ENCODE measurements around the gene RBM25. TPM values are rescaled to one million over a fixed set of nuclear protein-coding genes. Genes with fewer than 3 reads are reported as not detected.

RBM25 gene
- total RNA-seq, 2 experiments from 2014 or later, result 157 to 161 TPM

- intact Hi-C loops (cut with DNase I, micrococcal nuclease), result no loop called here
- H3K27me3 Mint-ChIP-seq, result no peaks in the 10 kb centered on the region
- CTCF ChIA-PET, result no interaction called here
- TF ChIP-seq CTCF (IDR thresholded peaks at IDR 0.05), result no peak
- Histone ChIP-seq H3K36me3 (ENCODE audit: insufficient read depth, low read length) (no peaks in the 10 kb centered on the region), H3K27ac (ENCODE audit: low read depth in 1 of 2, low read length in 2 of 2) (no peak overlapping the region), H3K9me3 (ENCODE audit: control insufficient read depth in 1 of 2, insufficient read depth in 1 of 2, low read length in 2 of 2) (no peaks in the 10 kb centered on the region), H3K27me3 (ENCODE audit: control insufficient read depth in 1 of 2, insufficient read depth in 2 of 2, low read length in 2 of 2) (no peaks in the 10 kb centered on the region), H3K4me1 (ENCODE audit: insufficient read depth, low read length) (no peaks in the 10 kb centered on the region), H3K4me3 (ENCODE audit: low read length) (no peak overlapping the region)
- no peaks in the 10 kb centered on the region for H3K4me1 Mint-ChIP-seq (ENCODE audit: low read depth)
- H3K27ac Mint-ChIP-seq, result no peak overlapping the region
- POLR2A ChIA-PET, result interaction anchor here (3.8 kb wide), 1 partner anchor 11 kb away, joined by 16 read pairs; the partner anchor contains the start of gene RBM25
- H3K36me3 Mint-ChIP-seq (ENCODE audit: low read depth), result no peaks in the 10 kb centered on the region
- no peaks in the 10 kb centered on the region for H3K9me3 Mint-ChIP-seq
- H3K4me3 Mint-ChIP-seq, result no peak overlapping the region
- ATAC-seq (ENCODE audit: poor library complexity) (no peak), DNase-seq (no peak)
Observed at GRCh38 chr14:73047808-73048207, 10.5 kb upstream of the RBM25 start.

- TF ChIP-seq CTCF (IDR thresholded peaks at IDR 0.05), result no peak
Observed at GRCh38 chr14:73049428-73049827, 8.9 kb upstream of the RBM25 start.

GRCh38 chr14:73055251-73055650, 3.1 kb upstream of the RBM25 start:
- Mint-ChIP-seq H3K4me3 (peak overlapping the region; percentile 36), H3K36me3 (ENCODE audit: low read depth) (peaks cover 8% of the 10 kb centered on the region), H3K27me3 (no peaks in the 10 kb centered on the region), H3K9me3 (no peaks in the 10 kb centered on the region), H3K27ac (no peak overlapping the region), H3K4me1 (ENCODE audit: low read depth) (peaks cover 13% of the 10 kb centered on the region)
- intact Hi-C loops (cut with DNase I, micrococcal nuclease), result loop anchor here in 1 of 2 experiments (5.0 to 10.0 kb wide), 3 partner anchors 128 to 1030 kb away; partner anchors contain the start of genes ALDH6A1, DCAF4, LIN52 and NUMB
- CTCF ChIA-PET, result no interaction called here
- no peak for TF ChIP-seq CTCF (IDR thresholded peaks at IDR 0.05)
- Histone ChIP-seq H3K27me3 (ENCODE audit: control insufficient read depth in 1 of 2, insufficient read depth in 2 of 2, low read length in 2 of 2) (peaks cover 0 to 2% of the 10 kb centered on the region in 2 experiments), H3K4me3 (ENCODE audit: low read length) (no peak overlapping the region), H3K4me1 (ENCODE audit: insufficient read depth, low read length) (peaks cover 17% of the 10 kb centered on the region), H3K27ac (ENCODE audit: low read depth in 1 of 2, low read length in 2 of 2) (no peak overlapping the region), H3K9me3 (ENCODE audit: control insufficient read depth in 1 of 2, insufficient read depth in 1 of 2, low read length in 2 of 2) (no peaks in the 10 kb centered on the region), H3K36me3 (ENCODE audit: insufficient read depth, low read length) (no peaks in the 10 kb centered on the region)
- POLR2A ChIA-PET, result no interaction called here
- ATAC-seq (ENCODE audit: poor library complexity) (no peak), DNase-seq (no peak)

More at GRCh38 chr14:73049428-73049827, 8.9 kb upstream of the RBM25 start:
- Histone ChIP-seq H3K9me3 (ENCODE audit: control insufficient read depth in 1 of 2, insufficient read depth in 1 of 2, low read length in 2 of 2) (no peaks in the 10 kb centered on the region), H3K4me1 (ENCODE audit: insufficient read depth, low read length) (no peaks in the 10 kb centered on the region), H3K27me3 (ENCODE audit: control insufficient read depth in 1 of 2, insufficient read depth in 2 of 2, low read length in 2 of 2) (peaks cover 0 to 2% of the 10 kb centered on the region in 2 experiments), H3K36me3 (ENCODE audit: insufficient read depth, low read length) (no peaks in the 10 kb centered on the region), H3K27ac (ENCODE audit: low read depth in 1 of 2, low read length in 2 of 2) (no peak overlapping the region), H3K4me3 (ENCODE audit: low read length) (no peak overlapping the region)
- DNase-seq (no peak), ATAC-seq (ENCODE audit: poor library complexity) (no peak)
- H3K4me3 Mint-ChIP-seq, result no peak overlapping the region
- H3K27ac Mint-ChIP-seq, result no peak overlapping the region
- H3K27me3 Mint-ChIP-seq, result no peaks in the 10 kb centered on the region
- intact Hi-C loops (cut with DNase I, micrococcal nuclease), result no loop called here
- no peaks in the 10 kb centered on the region for H3K36me3 Mint-ChIP-seq (ENCODE audit: low read depth)
- H3K4me1 Mint-ChIP-seq (ENCODE audit: low read depth), result no peaks in the 10 kb centered on the region
- CTCF ChIA-PET, result no interaction called here
- no peaks in the 10 kb centered on the region for H3K9me3 Mint-ChIP-seq
- POLR2A ChIA-PET, result interaction anchor here (3.8 kb wide), 1 partner anchor 9 kb away, joined by 16 read pairs; the partner anchor contains the start of gene RBM25

Data from CD4-positive, alpha-beta T cell (primary cell).